GM23338 (cell line): ENCODE results near the gene ZNF350.

Source experiments
- CTCF ChIP-seq, 2 experiments: fragments of 200-600 bp in 1 of 2; sonication (generic) in 1 of 2; conservative IDR thresholded peaks; 2 replicates each; pipeline versions ENCODE4 v1.5.1 to v1.6.1; 2016 to 2017; ENCODE audit warnings: antibody characterized with exemption in 2 of 2, low read depth in 2 of 2, mild to moderate bottlenecking in 2 of 2, moderate library complexity in 1 of 2
- EZH2 ChIP-seq: fragments of 200-600 bp; sonication (generic); IDR thresholded peaks from one replicate; pipeline ENCODE4 v1.8.0; 2017; ENCODE audit warnings: antibody characterized with exemption, mild to moderate bottlenecking, low read depth; ENCODE audit not compliant: unreplicated experiment
- EZH2phosphoT487 ChIP-seq: fragments of 200-600 bp; sonication (generic); IDR thresholded peaks from one replicate; pipeline ENCODE4 v1.8.1; 2018; ENCODE audit warnings: antibody characterized with exemption; ENCODE audit not compliant: unreplicated experiment
- JUNB ChIP-seq: IDR thresholded peaks from one replicate; pipeline ENCODE4 v1.6.1; 2016; ENCODE audit warnings: antibody characterized with exemption; ENCODE audit not compliant: unreplicated experiment
- NANOG ChIP-seq: IDR thresholded peaks from 2 replicates; pipeline ENCODE4 v1.6.1; 2016; ENCODE audit warnings: antibody characterized with exemption, borderline replicate concordance
- POLR2AphosphoS5 ChIP-seq: IDR thresholded peaks from 2 replicates; pipeline ENCODE4 v1.6.1; 2016; ENCODE audit warnings: antibody characterized with exemption, low read depth
- REST ChIP-seq: IDR thresholded peaks from one replicate; pipeline ENCODE4 v1.6.1; 2018; ENCODE audit warnings: antibody characterized with exemption; ENCODE audit not compliant: unreplicated experiment

GRCh38 chr19:51915324-51915867, 71.2 kb downstream of the ZNF350 start:
- TF ChIP-seq CTCF (conservative IDR thresholded peaks at IDR 0.05; ENCODE audit: low read depth in 2 of 2) (no peak), REST (no peak), POLR2AphosphoS5 (no peak), EZH2 (no peak), EZH2phosphoT487 (no peak), JUNB (no peak), NANOG (no peak)
